Kidney capillary endothelial cell (primary cell): ENCODE data around the gene FOXI3.

Experiments
- DNase-seq: peaks from one replicate; pipeline ENCODE4 v3.0.0-alpha.2; 2018; ENCODE audit warnings: low spot score

FOXI3 gene

DNA sequence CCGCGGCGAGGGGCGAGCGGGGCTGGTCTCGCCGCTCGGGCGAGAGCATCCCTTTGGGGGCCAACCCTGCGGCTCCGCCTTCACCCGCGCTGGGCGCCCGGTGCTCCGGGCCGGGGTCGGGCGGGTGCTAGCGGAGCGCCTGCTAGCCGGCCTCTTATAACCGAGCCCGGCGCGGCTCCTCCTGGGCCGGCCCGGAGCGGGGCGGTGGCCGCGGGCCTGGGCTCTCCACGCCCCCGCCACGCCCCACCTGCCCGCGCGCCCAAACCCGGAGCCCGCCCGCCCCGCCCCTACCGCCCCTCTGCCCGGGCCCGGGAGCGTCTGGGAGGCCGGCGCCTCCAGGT is at the start of gene FOXI3:
Gene FOXI3, minus strand, starts transcription at position 129 of the 341 bp plus-strand sequence. CDS start 158 bp downstream, outside the sequence.
- no peak for DNase-seq

DNA sequence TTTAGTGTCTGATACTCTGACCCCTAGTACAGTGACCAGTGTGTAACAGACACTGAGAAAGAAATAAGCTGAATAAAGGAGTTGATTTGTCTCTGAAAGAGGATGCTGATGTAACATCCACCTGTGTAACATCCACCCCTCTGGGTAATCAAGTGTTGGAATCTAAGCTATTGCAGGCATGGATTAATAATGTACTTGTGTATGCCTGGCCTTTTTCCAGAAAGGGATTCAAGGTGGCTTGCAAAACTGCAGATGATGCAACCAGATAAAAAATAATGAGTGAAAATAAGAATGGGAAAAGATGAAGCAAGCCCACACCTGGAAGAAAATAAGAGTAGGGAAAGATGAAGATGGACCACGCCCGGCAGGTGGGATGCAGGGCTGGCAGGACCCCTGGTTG is 48.2 kb upstream of the FOXI3 start:
- DNase-seq, result no peak

DNA sequence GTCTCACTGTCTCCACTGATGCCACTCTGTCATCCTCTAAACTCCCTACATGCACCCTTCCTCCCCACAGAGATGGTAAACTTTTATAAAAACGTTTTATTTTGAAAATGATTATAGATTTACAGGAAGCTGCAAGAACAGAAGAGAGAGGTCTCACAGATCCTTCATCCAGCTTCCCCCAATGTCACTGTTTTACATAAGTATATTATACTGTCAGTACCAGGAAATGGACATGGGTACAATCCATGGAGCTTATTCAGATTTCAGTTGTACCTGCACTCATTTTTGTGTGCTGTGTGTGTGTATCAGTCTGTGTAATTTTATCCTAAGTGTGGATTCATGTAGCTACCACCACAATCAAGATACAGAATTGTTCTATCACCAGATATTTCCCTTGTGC is 46.7 kb upstream of the FOXI3 start:
- DNase-seq, result no peak

DNA sequence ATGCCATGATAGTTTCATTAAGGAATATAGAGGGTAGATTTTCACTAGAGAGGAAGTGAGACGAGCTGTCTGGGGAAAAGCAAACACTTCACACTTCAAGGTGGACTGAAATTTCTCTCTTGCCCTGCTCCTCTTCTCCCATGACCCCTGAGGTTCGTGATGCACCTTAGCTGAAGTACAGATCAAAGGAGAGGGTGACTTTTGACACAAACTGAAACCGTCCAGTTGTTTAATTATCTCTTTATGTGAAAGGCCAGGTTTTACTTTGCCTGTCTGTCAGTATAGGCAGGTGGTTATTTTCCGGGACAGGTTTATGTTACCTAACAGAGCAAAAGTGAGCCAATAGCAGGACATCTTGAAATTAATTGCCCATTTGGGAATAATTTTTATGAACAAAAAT is 41.0 kb upstream of the FOXI3 start:
- no peak for DNase-seq

DNA sequence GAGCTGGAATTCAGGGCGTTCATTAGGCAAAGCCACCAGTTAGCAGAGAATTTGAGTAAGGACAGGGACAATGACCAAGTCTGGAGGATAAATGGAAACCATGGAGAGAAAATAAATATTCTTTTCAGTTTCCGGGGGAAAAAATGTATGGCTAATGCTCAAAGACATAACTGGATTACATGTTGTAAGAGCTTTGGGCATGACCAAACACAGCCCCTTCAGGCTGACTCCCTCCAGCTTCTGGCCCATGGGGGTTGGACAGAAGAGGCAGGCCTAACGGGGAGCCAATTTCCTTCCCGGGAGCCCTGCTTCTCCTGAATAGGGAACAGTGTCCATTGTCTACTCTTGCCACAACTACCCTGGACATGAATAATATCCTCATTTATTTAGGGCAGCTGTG is 39.5 kb upstream of the FOXI3 start:
- DNase-seq, result no peak

DNA sequence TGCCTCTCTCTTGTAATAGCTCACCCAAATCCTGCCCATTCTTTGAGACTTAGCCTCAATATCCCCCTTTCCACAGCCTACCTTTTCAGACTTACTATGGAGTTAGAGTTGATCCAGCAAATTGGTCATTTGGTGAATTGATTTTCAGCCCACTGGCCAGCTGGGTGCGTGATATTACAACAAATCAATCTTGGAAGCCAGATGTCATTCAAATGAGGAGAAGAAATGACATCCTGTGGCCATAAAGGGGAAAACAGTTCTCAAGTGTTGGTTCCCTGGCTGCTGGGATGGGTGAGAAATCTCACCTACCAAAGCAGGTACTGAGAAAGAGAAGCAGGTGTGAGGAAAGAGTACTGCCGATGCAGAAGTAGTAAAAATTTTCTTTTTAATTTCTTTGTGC is 36.7 kb upstream of the FOXI3 start:
- no peak for DNase-seq

DNA sequence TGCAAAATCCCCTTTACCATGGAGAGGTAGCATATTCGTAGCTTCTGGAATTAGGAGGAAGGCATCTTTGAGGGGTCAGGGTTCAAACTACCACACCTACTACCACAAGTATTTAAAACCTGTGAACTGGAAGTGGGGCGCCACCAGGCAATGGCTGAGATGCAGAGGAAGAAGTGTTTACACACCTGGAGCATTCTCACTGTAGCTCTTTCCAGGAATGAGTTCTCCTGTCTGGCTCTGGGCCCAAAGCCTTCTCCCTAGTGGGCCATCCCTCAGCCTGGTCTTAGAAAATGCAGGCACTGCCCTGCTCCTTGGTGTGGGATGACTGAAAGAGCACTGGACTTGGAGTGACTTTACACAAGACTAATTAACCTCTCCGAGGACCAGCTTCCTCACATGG is 30.7 kb upstream of the FOXI3 start:
- DNase-seq, result no peak

DNA sequence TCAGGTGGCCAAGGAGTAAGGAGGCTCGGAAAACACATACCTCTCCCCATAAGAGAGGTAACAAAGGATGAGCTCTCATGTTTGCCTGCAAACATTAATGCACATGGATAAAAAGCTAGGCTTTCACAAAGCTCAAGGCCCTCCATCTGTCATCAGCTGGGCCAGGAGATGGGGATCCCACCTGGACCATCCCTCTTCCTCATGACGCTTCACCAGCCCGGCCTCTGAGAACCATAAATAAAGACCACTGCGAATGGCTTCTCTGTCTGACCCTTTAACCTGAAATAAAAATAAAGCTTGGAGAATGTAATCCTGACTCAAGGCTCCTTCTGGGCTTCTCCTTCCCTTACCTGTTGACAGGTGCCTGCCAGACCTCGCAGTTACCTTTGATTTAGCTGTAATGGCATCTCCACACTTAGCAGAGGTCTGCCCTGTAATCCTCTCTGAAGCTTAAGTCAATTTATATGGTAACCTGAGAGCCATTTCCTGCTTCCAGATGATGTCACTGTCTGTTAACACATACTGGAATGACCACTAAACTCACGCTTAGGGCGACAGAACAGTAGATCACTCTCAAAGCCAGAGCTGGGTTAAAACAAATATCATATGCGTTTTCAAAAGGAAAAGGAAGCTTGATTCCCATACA is 29.3 kb upstream of the FOXI3 start:
- DNase-seq, result peak; percentile 2

DNA sequence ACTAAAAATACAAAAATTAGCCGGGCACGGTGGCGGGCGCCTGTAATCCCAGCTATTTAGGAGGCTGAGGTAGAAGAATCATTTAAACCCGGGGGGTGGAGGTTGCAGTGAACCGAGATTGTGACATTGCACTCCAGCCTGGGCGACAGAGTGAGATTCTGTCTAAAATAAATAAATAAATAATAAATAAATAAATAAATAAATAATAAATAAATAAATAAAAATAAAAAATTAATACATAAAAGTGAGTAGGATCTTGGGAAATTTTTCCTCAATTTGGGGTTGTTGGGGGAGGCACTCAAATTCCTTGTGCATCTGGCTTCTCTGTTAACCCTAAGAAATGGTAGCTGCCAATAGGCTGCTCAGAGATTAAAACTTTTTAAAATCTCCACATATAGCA is 20.3 kb upstream of the FOXI3 start:
- no peak for DNase-seq

DNA sequence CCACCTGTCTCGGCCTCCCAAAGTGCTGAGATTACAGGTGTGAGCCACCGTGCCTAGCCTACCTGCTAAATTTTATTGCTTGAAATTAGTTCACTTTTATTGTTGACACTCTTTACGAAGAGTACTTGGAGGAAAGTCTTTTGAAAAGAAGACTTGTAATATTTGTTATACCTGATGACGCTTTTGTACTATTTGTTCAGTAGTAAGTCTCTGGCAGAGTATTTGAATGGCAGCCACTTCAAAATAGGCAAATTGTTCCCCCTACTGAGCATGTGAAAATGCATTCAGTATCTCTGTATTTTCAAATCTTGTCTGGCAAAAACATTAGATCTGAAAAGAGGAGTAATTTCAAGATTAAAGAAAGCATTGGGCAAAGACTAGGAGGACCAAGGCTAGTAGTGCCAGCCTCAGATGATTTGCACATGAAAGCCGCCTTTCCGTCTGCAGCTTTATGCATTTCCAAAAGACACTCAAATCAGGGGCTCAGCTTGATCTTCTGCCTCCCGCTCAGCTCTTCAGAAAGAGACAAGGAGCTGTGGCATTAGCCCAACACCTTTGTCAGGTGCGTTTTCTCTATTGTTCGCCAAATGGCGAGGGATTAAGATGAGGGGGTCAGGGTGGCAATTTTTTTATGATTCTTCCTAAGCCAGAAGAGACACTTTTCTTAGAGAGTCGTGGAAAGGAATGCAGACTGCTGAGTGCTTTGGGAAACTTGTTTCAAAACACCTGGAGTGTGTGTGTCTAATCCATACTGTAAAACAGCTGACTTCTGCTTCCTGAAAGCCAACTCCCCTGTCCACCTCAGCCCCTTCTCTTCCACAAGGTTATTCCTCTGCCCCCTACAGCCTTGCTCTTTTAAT is 18.8 kb upstream of the FOXI3 start:
- no peak for DNase-seq

DNA sequence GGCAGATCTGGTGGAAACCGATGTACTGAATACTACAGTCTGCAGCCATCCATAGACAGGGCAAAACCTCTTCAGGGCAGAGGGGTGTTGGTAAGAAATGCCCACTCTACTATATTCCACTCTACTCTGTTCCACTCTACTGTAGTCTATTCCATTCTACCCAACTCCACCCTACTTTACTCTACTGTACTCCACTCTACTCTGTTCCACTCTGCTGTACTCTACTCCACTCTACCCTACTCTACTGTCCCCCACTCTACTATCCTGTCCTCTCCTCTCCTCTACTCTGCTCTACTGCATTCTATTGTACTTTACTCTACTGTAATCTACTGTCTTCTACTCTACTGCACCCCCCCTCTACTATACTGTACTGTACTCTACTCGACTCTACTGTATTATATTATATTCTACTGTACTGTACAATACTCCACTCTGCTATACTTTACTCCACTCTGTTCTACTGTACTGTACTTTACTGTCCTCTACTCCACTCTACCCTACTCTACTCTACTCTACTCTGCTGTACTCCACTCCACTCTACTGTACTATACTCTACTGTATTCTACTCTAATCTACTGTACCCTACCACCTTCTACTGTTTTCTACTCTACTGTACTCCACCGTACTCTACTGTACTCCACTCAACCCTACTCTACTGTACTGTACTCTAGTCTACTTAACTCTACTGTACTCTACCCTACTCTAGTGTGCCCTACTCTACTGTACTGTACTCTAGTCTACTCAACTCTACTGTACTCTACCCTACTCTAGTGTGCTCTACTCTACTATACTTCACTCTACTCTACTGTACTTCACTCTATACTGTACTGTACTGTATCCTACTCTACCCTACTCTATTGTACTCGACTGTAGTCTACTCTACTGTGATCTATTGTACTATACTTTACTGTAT is 17.0 kb upstream of the FOXI3 start:
- DNase-seq, result no peak

DNA sequence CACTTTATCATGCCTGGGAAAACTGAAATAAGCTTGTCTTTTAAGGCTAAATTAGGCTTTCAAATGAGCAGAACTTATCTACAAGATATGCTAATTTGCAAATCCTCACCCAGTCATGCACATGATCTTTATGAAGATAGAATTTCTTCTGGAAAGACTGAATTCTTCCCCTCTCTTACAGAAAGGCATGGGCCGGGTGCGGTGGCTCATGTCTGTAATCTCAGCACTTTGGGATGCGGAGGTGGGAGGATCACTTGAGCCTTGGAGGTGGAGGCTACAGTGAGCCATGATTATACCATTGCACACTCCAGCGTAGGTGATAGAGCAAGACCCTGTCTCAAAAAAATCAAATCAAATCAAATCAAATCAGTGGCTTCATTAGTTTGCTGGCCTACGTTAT is 11.7 kb upstream of the FOXI3 start:
- DNase-seq, result no peak

DNA sequence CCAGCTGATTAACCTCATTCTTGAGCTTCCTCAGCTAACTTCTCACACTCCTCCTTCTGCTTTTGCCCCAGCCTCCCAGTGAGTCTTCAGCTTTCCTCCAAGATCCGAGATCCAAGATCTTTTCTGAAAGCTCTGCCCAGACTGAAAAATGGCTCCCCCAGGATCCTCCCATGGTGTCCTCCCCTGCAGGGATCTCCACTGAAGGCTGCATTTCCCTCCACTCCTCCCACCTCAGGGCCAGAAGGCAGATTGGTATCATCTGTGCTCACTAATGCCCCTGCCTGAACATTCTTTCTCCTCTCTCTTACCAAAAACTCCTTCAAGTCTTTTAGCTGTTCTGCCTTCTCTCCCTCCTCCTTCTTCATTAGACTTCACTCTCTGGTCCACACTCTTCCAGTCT is 6.1 kb upstream of the FOXI3 start:
- no peak for DNase-seq

DNA sequence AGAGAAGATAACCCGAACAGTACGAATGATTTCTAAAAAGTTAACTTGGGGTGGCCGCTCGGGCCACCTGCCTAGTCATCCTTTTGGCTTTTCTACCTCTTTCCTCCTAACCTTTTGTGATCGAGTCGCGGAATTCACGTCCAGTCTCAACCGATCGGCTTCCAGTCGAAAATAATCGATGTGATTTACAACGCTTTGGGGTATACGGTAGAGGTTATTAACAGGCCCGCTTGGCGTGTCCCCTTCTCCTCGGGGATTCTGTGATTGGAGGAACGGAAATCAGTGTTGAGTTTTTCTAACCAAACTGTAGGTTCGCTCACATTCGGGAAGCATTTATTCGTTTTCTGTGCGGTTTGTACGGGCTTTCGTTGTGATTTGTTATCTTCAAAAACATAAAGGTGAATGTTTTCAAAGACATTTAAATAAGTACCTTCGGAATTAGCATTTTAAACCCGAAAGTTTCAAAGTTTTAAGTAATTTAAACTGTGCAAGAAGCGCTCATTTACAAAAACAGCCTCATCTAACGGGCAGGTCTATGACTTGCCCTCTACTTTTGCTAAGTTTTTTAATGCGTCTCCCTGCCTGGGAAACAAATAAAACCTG is 588 bp upstream of the FOXI3 start:
- DNase-seq, result no peak

DNA sequence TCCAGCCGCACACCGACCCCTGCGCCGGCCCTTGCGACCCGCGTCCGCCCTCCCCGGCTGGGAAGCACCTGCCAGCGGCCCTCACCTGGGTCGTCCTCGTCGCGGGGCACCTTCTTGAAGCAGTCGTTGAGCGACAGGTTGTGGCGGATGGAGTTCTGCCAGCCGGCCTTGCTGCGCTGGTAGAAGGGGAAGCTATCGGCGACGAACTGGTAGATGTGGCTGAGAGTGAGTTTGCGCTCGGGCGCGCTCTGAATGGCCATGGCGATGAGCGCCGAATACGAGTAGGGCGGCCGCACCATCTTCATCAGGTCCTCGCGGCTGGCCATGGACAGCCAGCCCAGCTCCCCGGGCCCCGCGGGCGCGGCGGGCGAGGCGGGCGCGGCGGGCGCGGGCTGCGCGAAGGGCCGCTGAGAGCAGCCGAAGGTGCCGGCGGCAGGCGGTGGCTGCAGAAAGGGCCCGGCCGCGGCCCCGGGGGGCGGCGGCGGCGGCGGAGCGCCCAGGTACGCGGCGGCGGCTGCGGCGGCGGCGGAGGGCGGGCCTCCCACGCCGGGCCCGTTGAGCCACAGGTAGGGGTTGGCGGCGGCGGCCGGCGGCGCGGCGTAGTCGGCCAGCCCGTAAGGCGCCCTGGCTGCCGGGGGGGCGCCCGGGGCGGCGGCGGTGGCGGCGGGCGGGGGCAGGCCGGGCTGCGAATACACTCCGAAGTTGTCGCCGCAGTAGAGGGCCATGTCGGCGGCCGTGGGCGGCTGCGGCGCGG is 505 bp downstream of the FOXI3 start:
- DNase-seq, result no peak

DNA sequence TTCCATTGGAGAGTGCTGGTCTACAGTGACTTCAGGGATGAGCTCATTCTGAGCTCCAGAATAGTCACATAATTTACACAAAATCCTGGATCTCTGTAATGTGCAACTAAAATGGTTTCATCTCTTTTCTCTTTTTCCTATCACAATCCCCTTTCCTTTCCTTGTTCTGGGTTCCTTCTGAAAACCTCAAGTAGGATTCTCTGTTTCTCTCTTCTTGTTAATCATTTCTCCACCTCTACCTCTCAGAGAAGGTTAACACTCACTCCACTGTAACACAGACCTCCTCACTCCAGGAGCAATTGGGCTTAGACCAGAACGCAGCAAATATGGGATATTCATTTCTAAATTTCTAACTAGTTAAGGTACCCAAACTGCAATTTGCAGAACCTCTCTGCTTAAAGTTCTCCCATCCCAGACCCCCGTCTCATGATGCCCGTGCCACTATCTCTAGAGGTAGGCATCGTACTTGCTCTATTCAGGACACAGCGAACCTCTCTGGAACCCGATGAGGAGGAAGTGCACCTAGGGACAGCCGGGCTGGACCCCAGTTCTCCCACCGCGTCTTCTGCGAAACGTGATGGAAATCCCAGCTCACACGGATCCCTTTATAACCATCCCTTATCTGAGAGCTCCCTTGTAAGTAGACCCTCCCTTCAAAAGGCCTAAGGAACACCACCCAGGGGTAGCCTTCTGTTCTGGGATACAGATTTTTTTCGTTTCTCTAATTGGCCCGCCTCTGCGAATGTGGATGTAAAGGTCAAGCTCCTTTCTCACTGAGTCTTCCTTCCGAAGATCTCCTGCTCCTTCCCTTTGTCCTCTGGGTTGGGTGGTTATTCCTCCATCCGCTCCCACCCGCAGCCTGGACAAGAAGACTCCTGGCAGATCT is 1.3 kb downstream of the FOXI3 start:
- no peak for DNase-seq

DNA sequence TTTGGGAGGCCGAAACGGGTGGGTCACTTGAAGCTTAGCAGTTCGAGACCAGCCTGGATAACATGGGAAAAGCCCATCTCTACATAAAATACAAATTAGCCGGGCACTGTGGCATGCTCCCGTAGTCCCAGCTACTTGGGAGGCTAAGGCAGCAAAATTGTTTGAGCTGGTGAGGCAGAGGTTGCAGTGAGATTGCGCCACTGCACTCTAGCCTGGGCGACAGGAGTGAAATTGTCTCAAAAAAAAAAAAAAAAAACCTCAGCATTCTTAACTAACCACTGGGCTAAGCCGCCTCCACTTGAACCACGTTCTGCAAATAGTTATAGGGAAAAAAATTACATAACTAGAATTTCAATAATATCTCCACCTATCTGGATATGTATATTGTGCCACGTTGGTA is 2.3 kb downstream of the FOXI3 start:
- no peak for DNase-seq

DNA sequence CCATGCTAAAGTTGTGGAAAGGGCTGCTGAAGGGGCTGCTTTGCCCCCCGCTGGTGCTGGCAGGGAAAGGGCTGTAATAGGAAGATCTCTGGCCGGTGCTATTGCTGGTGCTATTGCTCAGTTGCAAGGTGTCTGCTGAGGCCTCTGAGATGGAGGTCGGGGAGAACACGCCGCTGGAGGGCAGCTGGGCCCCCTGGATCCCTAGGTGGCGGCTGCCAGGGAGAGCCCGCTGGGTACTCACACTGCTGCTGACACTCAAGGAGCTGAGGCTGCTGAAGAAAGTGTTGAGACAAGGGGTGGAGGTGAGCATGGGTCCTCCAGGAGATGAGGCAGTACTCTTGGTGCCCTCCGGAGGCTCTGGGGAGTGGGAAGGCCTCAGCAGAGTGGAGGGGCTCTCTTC is 4.2 kb downstream of the FOXI3 start:
- no peak for DNase-seq

DNA sequence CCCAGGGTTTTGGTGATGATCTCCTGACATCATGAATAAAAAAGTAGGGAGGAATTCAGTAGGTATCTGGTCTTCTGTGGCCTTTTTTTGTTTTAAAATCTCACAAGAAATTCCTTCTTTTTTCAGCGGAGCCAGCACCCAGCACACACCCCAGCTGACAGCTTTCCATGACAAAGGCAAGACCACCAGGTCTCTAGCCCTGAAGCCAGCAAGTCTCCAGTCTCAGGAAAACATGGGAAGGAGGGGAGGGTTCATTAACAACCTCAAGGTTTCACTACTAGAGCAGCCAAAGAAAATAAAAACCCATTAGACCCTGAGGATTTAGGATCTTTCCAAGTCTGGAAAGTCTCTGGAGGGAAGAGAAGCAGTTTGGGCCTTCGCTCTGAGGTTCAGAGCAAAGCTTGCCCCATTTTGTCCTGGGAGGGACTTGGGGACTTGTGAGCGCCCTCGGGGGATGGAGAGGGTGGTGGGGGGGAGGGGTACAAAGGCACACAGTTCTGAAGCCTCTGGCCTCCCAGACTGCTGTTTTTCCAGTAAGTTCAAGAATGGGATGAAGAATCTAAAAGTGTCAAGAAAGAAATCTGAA is 9.0 kb downstream of the FOXI3 start:
- DNase-seq, result no peak

DNA sequence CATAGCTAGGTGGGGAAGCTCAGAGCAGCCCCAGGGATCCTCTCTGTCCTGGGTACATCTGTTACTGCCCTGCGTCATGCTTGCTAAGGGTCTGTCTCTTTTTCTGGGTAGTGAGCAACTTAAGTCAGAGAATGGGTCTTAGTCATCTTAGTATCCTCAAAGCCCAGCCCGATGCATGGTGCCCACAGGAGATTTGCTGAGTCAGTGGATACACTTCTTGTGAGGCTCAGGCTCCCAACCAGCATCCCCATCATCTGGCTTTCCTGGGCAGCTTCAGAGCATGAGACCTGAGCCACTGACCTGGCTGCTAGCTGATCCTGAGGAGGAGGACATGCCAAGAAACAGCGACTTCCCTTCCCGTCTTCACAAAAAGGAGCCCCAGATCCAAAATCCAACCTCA is 10.0 kb downstream of the FOXI3 start:
- DNase-seq, result no peak
